HepG2 (cell line): ENCODE data around the gene AIF1. TPM values are rescaled to one million over a fixed set of nuclear protein-coding genes. Genes with fewer than 3 reads are reported as not detected.

Source experiments
- DDIT3 ChIP-seq: sonication (generic); formaldehyde crosslinking; IDR thresholded peaks from 2 replicates; pipeline ENCODE4 v1.4.0; 2020; ENCODE audit warnings: mild to moderate bottlenecking, missing genetic modification reagents
- FLYWCH1 ChIP-seq: sonication (generic); formaldehyde crosslinking; IDR thresholded peaks from 2 replicates; pipeline ENCODE4 v1.8.1; 2023; ENCODE audit warnings: mild to moderate bottlenecking, missing genetic modification reagents
- HMG20A ChIP-seq: IDR thresholded peaks from 2 replicates; pipeline ENCODE4 v1.6.1; 2016; ENCODE audit warnings: borderline replicate concordance
- HNF1A ChIP-seq, 2 experiments: sonication (generic) in 1 of 2; formaldehyde crosslinking in 1 of 2; IDR thresholded peaks; 2 replicates each; pipeline versions ENCODE4 v1.4.0 to v1.6.1; 2016 to 2020; ENCODE audit warnings: borderline replicate concordance in 1 of 2, low read depth in 1 of 2, mild to moderate bottlenecking in 1 of 2, missing genetic modification reagents in 1 of 2
- HOXA3 ChIP-seq: sonication (generic); formaldehyde crosslinking; IDR thresholded peaks from 2 replicates; pipeline ENCODE4 v1.5.0; 2020; ENCODE audit warnings: missing genetic modification reagents
- LCORL ChIP-seq, 2 experiments: fragments of 450-650 bp in 1 of 2; sonication (generic) in 1 of 2; formaldehyde crosslinking in 1 of 2; IDR thresholded peaks; 2 replicates each; pipeline versions ENCODE4 v1.5.0 to v1.6.1; 2017 to 2020; ENCODE audit warnings: antibody characterized with exemption in 1 of 2, missing genetic modification reagents in 1 of 2
- RORA ChIP-seq: sonication (generic); formaldehyde crosslinking; IDR thresholded peaks from 2 replicates; pipeline ENCODE4 v1.5.0; 2020; ENCODE audit warnings: mild to moderate bottlenecking, missing genetic modification reagents, moderate library complexity
- TBP ChIP-seq: sonication (generic); formaldehyde crosslinking; IDR thresholded peaks from 2 replicates; pipeline ENCODE4 v1.5.0; 2020; ENCODE audit warnings: missing genetic modification reagents
- TCF12 ChIP-seq, 2 experiments: fragments of 450-650 bp in 1 of 2; sonication (generic) in 1 of 2; formaldehyde crosslinking in 1 of 2; IDR thresholded peaks; 2 replicates each; pipeline versions ENCODE4 v1.6.1 to v1.8.0; 2017 to 2022; ENCODE audit warnings: antibody characterized with exemption in 1 of 2, mild to moderate bottlenecking in 1 of 2, missing genetic modification reagents in 1 of 2, moderate library complexity in 1 of 2
- TRAFD1 ChIP-seq: sonication (generic); formaldehyde crosslinking; IDR thresholded peaks from 2 replicates; pipeline ENCODE4 v1.5.1; 2020; ENCODE audit warnings: missing genetic modification reagents, mild to moderate bottlenecking, borderline replicate concordance
- ZBTB25 ChIP-seq: IDR thresholded peaks from 2 replicates; pipeline ENCODE4 v1.6.1; 2018; ENCODE audit warnings: missing genetic modification reagents
- ZFP1 ChIP-seq: IDR thresholded peaks from 2 replicates; pipeline ENCODE4 v1.6.1; 2016
- ZNF136 ChIP-seq: sonication (generic); formaldehyde crosslinking; IDR thresholded peaks from 2 replicates; pipeline ENCODE4 v1.8.1; 2022; ENCODE audit warnings: low read depth, mild to moderate bottlenecking, moderate library complexity, missing genetic modification reagents
- ZNF331 ChIP-seq: sonication (generic); formaldehyde crosslinking; IDR thresholded peaks from 2 replicates; pipeline ENCODE4 v1.4.0; 2020; ENCODE audit warnings: missing genetic modification reagents
- ZNF44 ChIP-seq: sonication (generic); formaldehyde crosslinking; IDR thresholded peaks from 2 replicates; pipeline ENCODE4 v1.5.1; 2020; ENCODE audit warnings: mild to moderate bottlenecking, missing genetic modification reagents
- ZNF546 ChIP-seq: sonication (generic); formaldehyde crosslinking; conservative IDR thresholded peaks from 2 replicates; pipeline ENCODE4 v1.8.1; 2023; ENCODE audit warnings: mild to moderate bottlenecking, missing genetic modification reagents
- ZNF570 ChIP-seq: sonication (generic); formaldehyde crosslinking; IDR thresholded peaks from 2 replicates; pipeline ENCODE4 v1.4.0; 2020; ENCODE audit warnings: mild to moderate bottlenecking, missing genetic modification reagents, borderline replicate concordance
- ZNF839 ChIP-seq: sonication (generic); formaldehyde crosslinking; IDR thresholded peaks from 2 replicates; pipeline ENCODE4 v1.4.0; 2020; ENCODE audit warnings: missing genetic modification reagents, mild to moderate bottlenecking, borderline replicate concordance
- polyA plus RNA-seq, 8 experiments: library from polyadenylated mRNA; depleted of rRNA in 3 of 8; stranded (reverse) in 7 of 8; unstranded in 1 of 8; fragments of >200 nt; fragmentation: Illumina TruSeq in 4 of 8; extraction: Trizol in 4 of 8; gene quantifications; 2 replicates each; pipeline versions ENCODE4 v1.2.1 to v1.2.3, GENCODE V29; 2011 to 2016; ENCODE audit warnings: low read depth in 4 of 8, missing spikeins in 1 of 8, mixed read lengths in 1 of 8; ENCODE audit not compliant: insufficient read depth in 1 of 8
- total RNA-seq, 5 experiments: library from RNA; depleted of rRNA; stranded (reverse); fragments of >200 nt; fragmentation: Illumina TruSeq; extraction: Trizol; gene quantifications; 2 replicates each; pipeline ENCODE4 v1.2.3, GENCODE V29; 2016; ENCODE audit warnings: low read depth in 1 of 5

AIF1 gene
- total and polyA plus RNA-seq, 2 of the 13 experiments (the other 11 are each of a cell fraction or from before 2014, with no cell fraction given) = 1.5 TPM; not detected in 1

- TF ChIP-seq TRAFD1 (CRISPR knock-in tag) (no peak), ZNF546 (peak; percentile 34; the same call in 1 of the 2 replicates), ZNF839 (CRISPR knock-in tag) (no peak), ZBTB25 (no peak), TCF12 (IDR thresholded peaks at IDR 0.05) (no peak), TCF12 (CRISPR knock-in tag; IDR thresholded peaks at IDR 0.05) (0 out of 2 replicates have a peak, but pooled peaks have one; percentile 1), RORA (CRISPR knock-in tag) (no peak), ZFP1 (no peak; the same call in 1 of the 2 replicates), ZNF136 (CRISPR knock-in tag) (no peak), LCORL (IDR thresholded peaks at IDR 0.05) (no peak), LCORL (CRISPR knock-in tag; IDR thresholded peaks at IDR 0.05) (no peak; the same call in 1 of the 2 replicates), ZNF570 (CRISPR knock-in tag) (no peak), DDIT3 (no peak), HOXA3 (no peak), HNF1A (IDR thresholded peaks at IDR 0.05; ENCODE audit: low read depth) (no peak), HNF1A (CRISPR knock-in tag; IDR thresholded peaks at IDR 0.05; ENCODE audit: borderline replicate concordance) (0 out of 2 replicates have a peak, but pooled peaks have one; percentile 32), ZNF44 (CRISPR knock-in tag) (no peak), FLYWCH1 (CRISPR knock-in tag) (no peak), HMG20A (CRISPR knock-in tag) (no peak), ZNF331 (CRISPR knock-in tag) (no peak), TBP (CRISPR knock-in tag) (no peak)
Observed at GRCh38 chr6:31659649-31660380, 44.8 kb downstream of the AIF1 start (continued).
